Measurements from ENCODE around the gene NMB. TPM values are rescaled to one million over a fixed set of nuclear protein-coding genes. Genes with fewer than 3 reads are reported as not detected.

Gene NMB
- total RNA-seq, 1 donor from 2014 or later: 12.3 TPM

DNA sequence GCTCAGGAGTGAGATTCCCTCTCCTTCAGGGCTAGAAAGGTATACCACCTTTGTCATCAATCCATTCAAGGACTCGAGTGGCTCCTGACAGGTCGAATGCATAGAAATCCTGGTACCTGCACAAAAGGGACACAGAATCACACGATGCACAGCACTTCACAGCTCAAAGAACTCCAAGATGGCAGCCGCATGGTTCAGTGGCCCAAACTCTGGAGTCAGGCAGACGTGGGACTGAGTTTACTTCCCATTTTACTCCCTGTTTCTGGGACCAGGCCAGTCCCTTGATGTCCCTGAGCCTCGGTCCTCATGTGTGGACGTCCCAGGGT, 4.5 kb downstream of the NMB start:
- peak overlapping the region; percentile 79 to 83 for H3K4me3 ChIP-seq
- peaks cover 43% of the 10 kb centered on the region for H3K4me1 ChIP-seq
- no peak for TF ChIP-seq POLR2AphosphoS5 (IDR thresholded peaks at IDR 0.05; ENCODE audit: insufficient read depth in 1 of 2, low read depth in 1 of 2)
- TF ChIP-seq POLR2A (IDR thresholded peaks at IDR 0.05): no peak
- TF ChIP-seq, protein P1, sequence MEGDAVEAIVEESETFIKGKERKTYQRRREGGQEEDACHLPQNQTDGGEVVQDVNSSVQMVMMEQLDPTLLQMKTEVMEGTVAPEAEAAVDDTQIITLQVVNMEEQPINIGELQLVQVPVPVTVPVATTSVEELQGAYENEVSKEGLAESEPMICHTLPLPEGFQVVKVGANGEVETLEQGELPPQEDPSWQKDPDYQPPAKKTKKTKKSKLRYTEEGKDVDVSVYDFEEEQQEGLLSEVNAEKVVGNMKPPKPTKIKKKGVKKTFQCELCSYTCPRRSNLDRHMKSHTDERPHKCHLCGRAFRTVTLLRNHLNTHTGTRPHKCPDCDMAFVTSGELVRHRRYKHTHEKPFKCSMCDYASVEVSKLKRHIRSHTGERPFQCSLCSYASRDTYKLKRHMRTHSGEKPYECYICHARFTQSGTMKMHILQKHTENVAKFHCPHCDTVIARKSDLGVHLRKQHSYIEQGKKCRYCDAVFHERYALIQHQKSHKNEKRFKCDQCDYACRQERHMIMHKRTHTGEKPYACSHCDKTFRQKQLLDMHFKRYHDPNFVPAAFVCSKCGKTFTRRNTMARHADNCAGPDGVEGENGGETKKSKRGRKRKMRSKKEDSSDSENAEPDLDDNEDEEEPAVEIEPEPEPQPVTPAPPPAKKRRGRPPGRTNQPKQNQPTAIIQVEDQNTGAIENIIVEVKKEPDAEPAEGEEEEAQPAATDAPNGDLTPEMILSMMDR (IDR thresholded peaks at IDR 0.05): no peak
- intact Hi-C loops (cut with DNase I): loop anchor here (10.0 kb wide), 2 partner anchors 91 to 271 kb away; partner anchors contain the start of gene ZNF592
- no peaks in the 10 kb centered on the region for H3K27me3 ChIP-seq
- DNase-seq (ENCODE audit: extremely low spot score in 2 of 2): no peak
- H3K36me3 ChIP-seq: peaks cover 0 to 20% of the 10 kb centered on the region in 2 donors
- H3K27ac ChIP-seq: peak overlapping the region; percentile 86
- no peaks in the 10 kb centered on the region for H3K9me3 ChIP-seq

DNA sequence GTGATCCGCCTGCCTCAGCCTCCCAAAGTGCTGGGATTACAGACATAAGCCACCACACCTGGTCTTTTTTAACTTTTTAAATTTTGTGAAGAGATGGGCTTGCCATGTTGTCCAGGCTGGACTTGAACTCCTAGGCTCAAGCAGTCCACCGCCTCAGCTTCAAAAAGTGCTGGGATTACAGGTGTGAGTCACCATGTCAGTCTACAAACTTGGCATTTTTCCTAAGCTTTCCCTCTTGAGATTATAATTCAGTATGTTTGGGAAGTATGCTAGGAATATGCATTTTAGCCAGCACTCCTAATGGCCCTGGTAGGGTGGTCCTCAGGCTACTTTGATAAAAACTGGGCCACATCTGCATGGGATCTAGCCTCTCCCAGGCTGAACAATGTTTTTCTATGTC, 8.3 kb downstream of the NMB start:
- peaks cover 0 to 57% of the 10 kb centered on the region in 2 donors for H3K36me3 ChIP-seq
- intact Hi-C loops (cut with DNase I): loop anchor here (10.0 kb wide), 2 partner anchors 95 to 275 kb away; partner anchors contain the start of gene ZNF592

DNA sequence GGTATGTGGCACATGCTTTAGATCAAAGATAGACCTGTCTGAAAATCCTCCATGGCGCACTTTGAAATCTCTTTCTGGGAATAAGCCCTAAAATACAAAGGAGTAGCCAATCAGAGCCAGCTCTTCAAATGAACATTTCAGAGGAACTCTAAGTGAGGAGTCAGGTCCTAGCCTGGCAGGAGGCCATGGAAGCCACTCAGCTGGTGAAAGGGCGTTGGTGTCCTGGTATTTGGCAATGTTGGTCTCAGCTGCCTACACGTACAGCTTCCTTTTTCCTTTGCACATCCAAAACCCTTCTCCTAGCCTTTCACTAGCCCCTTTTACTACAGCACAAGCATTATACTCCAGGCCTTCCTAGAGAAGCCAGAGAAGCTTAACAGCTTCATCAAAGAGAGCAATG, 9.5 kb downstream of the NMB start:
- Histone ChIP-seq H3K36me3 (peaks cover 0 to 68% of the 10 kb centered on the region in 2 donors), H3K4me3 (no peak overlapping the region), H3K27me3 (no peaks in the 10 kb centered on the region), H3K9me3 (no peaks in the 10 kb centered on the region), H3K27ac (no peak overlapping the region), H3K4me1 (peaks cover 22% of the 10 kb centered on the region)
- no peak for TF ChIP-seq POLR2AphosphoS5 (IDR thresholded peaks at IDR 0.05; ENCODE audit: insufficient read depth in 1 of 2, low read depth in 1 of 2)
- TF ChIP-seq, protein P1 (IDR thresholded peaks at IDR 0.05): no peak
- TF ChIP-seq POLR2A (IDR thresholded peaks at IDR 0.05): no peak
- intact Hi-C loops (cut with DNase I): no loop called here
- DNase-seq (ENCODE audit: extremely low spot score in 2 of 2): no peak

More for the DNA sequence above, 8.3 kb downstream of the NMB start:
- no peak overlapping the region for H3K4me3 ChIP-seq
- no peaks in the 10 kb centered on the region for H3K9me3 ChIP-seq
- TF ChIP-seq, protein P1 (IDR thresholded peaks at IDR 0.05): no peak
- TF ChIP-seq POLR2AphosphoS5 (IDR thresholded peaks at IDR 0.05; ENCODE audit: insufficient read depth in 1 of 2, low read depth in 1 of 2): no peak
- no peak for TF ChIP-seq POLR2A (IDR thresholded peaks at IDR 0.05)
- no peaks in the 10 kb centered on the region for H3K27me3 ChIP-seq
- DNase-seq (ENCODE audit: extremely low spot score in 2 of 2): no peak
- peaks cover 25% of the 10 kb centered on the region for H3K4me1 ChIP-seq
- no peak overlapping the region for H3K27ac ChIP-seq

DNA sequence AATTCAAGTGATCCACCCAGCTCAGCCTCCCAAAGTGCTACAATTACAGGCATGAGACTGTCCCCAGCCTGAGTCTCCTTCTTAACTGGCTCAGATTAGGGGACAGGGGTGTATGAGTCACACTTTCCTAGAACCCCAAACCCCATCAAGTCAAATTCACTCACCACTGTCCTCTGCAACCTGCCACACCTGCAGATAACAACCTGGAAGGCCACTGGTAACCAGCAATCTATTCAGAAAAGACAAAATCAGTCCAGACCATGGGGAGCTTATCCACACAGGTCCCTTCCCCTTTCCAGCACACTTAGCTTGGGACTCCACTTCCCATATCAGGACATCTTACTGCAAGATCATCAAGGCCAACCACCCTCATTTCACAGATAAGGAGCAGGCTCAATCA, 10.3 kb downstream of the NMB start:
- Histone ChIP-seq H3K36me3 (peaks cover 0 to 76% of the 10 kb centered on the region in 2 donors), H3K4me1 (peaks cover 14% of the 10 kb centered on the region), H3K27ac (no peak overlapping the region), H3K9me3 (no peaks in the 10 kb centered on the region), H3K27me3 (no peaks in the 10 kb centered on the region), H3K4me3 (no peak overlapping the region)
- intact Hi-C loops (cut with DNase I): no loop called here
- no peak for DNase-seq (ENCODE audit: extremely low spot score in 2 of 2)
- TF ChIP-seq, protein P1 (IDR thresholded peaks at IDR 0.05): no peak
- no peak for TF ChIP-seq POLR2AphosphoS5 (IDR thresholded peaks at IDR 0.05; ENCODE audit: insufficient read depth in 1 of 2, low read depth in 1 of 2)
- TF ChIP-seq POLR2A (IDR thresholded peaks at IDR 0.05): no peak

DNA sequence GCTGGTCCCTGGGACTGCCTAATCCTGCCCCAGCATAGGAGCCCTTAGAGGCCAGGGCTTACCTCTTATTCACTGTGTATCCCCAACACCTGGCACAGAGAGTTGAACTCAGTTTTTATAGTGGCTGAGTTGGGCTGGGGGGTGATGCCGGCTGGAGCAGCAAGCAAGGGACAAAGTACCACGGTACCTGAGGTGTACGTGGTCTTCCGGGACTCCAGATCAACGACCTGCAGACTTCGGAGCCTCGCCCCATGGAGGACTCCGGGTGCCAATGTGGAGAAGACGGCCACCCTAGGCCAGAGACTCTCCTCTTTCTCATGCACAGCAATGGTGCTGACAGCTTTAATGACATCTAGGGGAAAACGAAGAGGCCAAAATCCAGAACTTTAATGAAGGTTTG, 12.0 kb downstream of the NMB start:
- Histone ChIP-seq H3K36me3 (peaks cover 0 to 86% of the 10 kb centered on the region in 2 donors), H3K4me3 (no peak overlapping the region), H3K9me3 (no peaks in the 10 kb centered on the region), H3K27me3 (no peaks in the 10 kb centered on the region), H3K27ac (no peak overlapping the region), H3K4me1 (no peaks in the 10 kb centered on the region)
- no peak for DNase-seq (ENCODE audit: extremely low spot score in 2 of 2)
- intact Hi-C loops (cut with DNase I): no loop called here
- TF ChIP-seq POLR2AphosphoS5 (IDR thresholded peaks at IDR 0.05; ENCODE audit: insufficient read depth in 1 of 2, low read depth in 1 of 2): no peak
- TF ChIP-seq, protein P1 (IDR thresholded peaks at IDR 0.05): no peak
- TF ChIP-seq POLR2A (IDR thresholded peaks at IDR 0.05): no peak
